ENCODE results near the gene GAA.

GRCh38 chr17:80053102-80053501, 48.3 kb upstream of the GAA start:
- no peak for TF ChIP-seq PKNOX1 (IDR thresholded peaks at IDR 0.05)
- TF ChIP-seq SP1 (IDR thresholded peaks at IDR 0.05), result no peak
- no peak for TF ChIP-seq TARDBP (IDR thresholded peaks at IDR 0.05)
- TF ChIP-seq SUZ12 (IDR thresholded peaks at IDR 0.05), result no peak
- TF ChIP-seq BHLHE40 (IDR thresholded peaks at IDR 0.05; ENCODE audit: borderline replicate concordance), result no peak
- no peak for TF ChIP-seq FOXM1 (IDR thresholded peaks at IDR 0.05; ENCODE audit: borderline replicate concordance)
- TF ChIP-seq ARNT (IDR thresholded peaks at IDR 0.05), result no peak

All from HEK293T (cell line).